GM19351 (cell line): ENCODE measurements around the gene QPRT.
"Not testable (repeated sequence)": the region's sequence is repeated elsewhere in the genome, so short reads cannot be mapped to it uniquely, and the experiment has no call there.

Experiments used
- ATAC-seq: cut with Tn5 transposase; IDR thresholded peaks from one replicate; pipeline ENCODE4 v1.9.1; 2021; ENCODE audit warnings: mild to moderate bottlenecking, moderate library complexity; ENCODE audit not compliant: unreplicated experiment

Gene QPRT

GRCh38 chr16:29662000-29662728 lies 16.8 kb upstream of the QPRT start:
- ATAC-seq: no peak

- no peak for ATAC-seq
Measured at GRCh38 chr16:29662729-29663015, 16.3 kb upstream of the QPRT start.

- ATAC-seq: no peak
Measured at GRCh38 chr16:29663016-29663806, 15.8 kb upstream of the QPRT start, which contains the start of gene SPN. SPN (plus strand) TSS chr16:29663247; CDS start chr16:29663729, 482 bp downstream.

GRCh38 chr16:29663807-29664090 lies 15.2 kb upstream of the QPRT start:
- ATAC-seq: no peak

- no peak for ATAC-seq
Measured at GRCh38 chr16:29664091-29664921, 14.7 kb upstream of the QPRT start.

GRCh38 chr16:29665294-29666077 lies 13.5 kb upstream of the QPRT start:
- ATAC-seq: no peak

GRCh38 chr16:29667322-29667610 lies 11.7 kb upstream of the QPRT start:
- not testable (repeated sequence) for ATAC-seq

GRCh38 chr16:29667755-29668154 lies 11.2 kb upstream of the QPRT start:
- no peak for ATAC-seq

- ATAC-seq: no peak
Measured at GRCh38 chr16:29668267-29668666, 10.7 kb upstream of the QPRT start.

- ATAC-seq: no peak
Measured at GRCh38 chr16:29673501-29673900, 5.5 kb upstream of the QPRT start.

GRCh38 chr16:29674188-29674587 lies 4.8 kb upstream of the QPRT start:
- no peak for ATAC-seq

- no peak for ATAC-seq
Measured at GRCh38 chr16:29675811-29676643, 3.0 kb upstream of the QPRT start.

GRCh38 chr16:29676989-29677785 lies 1.8 kb upstream of the QPRT start:
- ATAC-seq: no peak

- ATAC-seq: no peak
Measured at GRCh38 chr16:29680180-29680598, 1.2 kb downstream of the QPRT start.

GRCh38 chr16:29683543-29684090 lies 4.6 kb downstream of the QPRT start:
- ATAC-seq: no peak

- no peak for ATAC-seq
Measured at GRCh38 chr16:29684679-29685078, 5.7 kb downstream of the QPRT start.

GRCh38 chr16:29686740-29687332 lies 7.9 kb downstream of the QPRT start:
- ATAC-seq: no peak

GRCh38 chr16:29687755-29688154 lies 8.8 kb downstream of the QPRT start:
- no peak for ATAC-seq

- no peak for ATAC-seq
Measured at GRCh38 chr16:29688172-29688571, 9.2 kb downstream of the QPRT start.
